Fibroblast of villous mesenchyme (primary cell): ENCODE measurements around the gene NCBP3. TPM values are rescaled to one million over a fixed set of nuclear protein-coding genes. Genes with fewer than 3 reads are reported as not detected.

Experiments
- DNase-seq: peaks from one replicate; pipeline ENCODE4 v3.0.0-alpha.2; 2010; ENCODE audit warnings: low read depth
- H3K4me3 ChIP-seq: 2 replicates; pipeline ENCODE4 v1.5.1; 2011; ENCODE audit warnings: low read depth, mild to moderate bottlenecking, low read length
- total RNA-seq: library from RNA; depleted of rRNA; stranded (reverse); fragments of >200 nt; gene quantifications from 2 replicates; pipeline ENCODE4 v1.2.3, GENCODE V29; 2012
- TF ChIP-seq, protein P1 (sequence below): IDR thresholded peaks from 2 replicates; pipeline ENCODE4 v1.5.1; 2012; ENCODE audit warnings: low read depth, mild to moderate bottlenecking, low read length; ENCODE audit not compliant: insufficient read depth

The NCBP3 gene
- total RNA-seq, 1 donor: 26.3 TPM

DNA sequence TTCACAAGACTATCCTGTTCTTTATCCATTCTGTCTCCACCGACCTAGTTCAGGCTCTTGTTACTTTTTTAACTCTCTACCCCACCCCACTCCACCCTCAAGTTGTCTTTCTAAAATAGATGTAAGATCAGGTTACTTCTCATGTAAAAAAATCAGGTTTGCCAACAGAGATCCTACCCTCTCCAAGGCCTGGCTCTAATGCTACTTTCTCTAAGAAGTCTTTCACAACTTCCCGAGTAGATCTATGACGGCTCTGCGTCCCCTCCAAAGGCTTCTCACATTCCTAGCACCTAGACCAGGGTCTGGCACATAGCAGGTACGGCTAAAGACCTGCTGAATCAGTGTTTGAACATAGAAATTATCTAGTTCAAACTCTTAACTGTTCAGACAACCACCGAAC, 30.9 kb downstream of the NCBP3 start:
- DNase-seq: no peak
- H3K4me3 ChIP-seq: no peak overlapping the region
- TF ChIP-seq, protein P1, sequence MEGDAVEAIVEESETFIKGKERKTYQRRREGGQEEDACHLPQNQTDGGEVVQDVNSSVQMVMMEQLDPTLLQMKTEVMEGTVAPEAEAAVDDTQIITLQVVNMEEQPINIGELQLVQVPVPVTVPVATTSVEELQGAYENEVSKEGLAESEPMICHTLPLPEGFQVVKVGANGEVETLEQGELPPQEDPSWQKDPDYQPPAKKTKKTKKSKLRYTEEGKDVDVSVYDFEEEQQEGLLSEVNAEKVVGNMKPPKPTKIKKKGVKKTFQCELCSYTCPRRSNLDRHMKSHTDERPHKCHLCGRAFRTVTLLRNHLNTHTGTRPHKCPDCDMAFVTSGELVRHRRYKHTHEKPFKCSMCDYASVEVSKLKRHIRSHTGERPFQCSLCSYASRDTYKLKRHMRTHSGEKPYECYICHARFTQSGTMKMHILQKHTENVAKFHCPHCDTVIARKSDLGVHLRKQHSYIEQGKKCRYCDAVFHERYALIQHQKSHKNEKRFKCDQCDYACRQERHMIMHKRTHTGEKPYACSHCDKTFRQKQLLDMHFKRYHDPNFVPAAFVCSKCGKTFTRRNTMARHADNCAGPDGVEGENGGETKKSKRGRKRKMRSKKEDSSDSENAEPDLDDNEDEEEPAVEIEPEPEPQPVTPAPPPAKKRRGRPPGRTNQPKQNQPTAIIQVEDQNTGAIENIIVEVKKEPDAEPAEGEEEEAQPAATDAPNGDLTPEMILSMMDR: no peak

- DNase-seq: no peak
- TF ChIP-seq, protein P1: no peak
- no peak overlapping the region for H3K4me3 ChIP-seq
These were observed 31.7 kb downstream of the NCBP3 start for GRCh38 chr17:3814361-3814760.

- DNase-seq: no peak
- TF ChIP-seq, protein P1: no peak
- H3K4me3 ChIP-seq: no peak overlapping the region
These were observed 32.9 kb downstream of the NCBP3 start for GRCh38 chr17:3813171-3813570.

GRCh38 chr17:3812771-3813170, 33.3 kb downstream of the NCBP3 start:
- H3K4me3 ChIP-seq: no peak overlapping the region
- TF ChIP-seq, protein P1: no peak
- no peak for DNase-seq

- no peak for DNase-seq
- H3K4me3 ChIP-seq: no peak overlapping the region
- TF ChIP-seq, protein P1: no peak
These were observed 33.8 kb downstream of the NCBP3 start for GRCh38 chr17:3812284-3812683.

DNA sequence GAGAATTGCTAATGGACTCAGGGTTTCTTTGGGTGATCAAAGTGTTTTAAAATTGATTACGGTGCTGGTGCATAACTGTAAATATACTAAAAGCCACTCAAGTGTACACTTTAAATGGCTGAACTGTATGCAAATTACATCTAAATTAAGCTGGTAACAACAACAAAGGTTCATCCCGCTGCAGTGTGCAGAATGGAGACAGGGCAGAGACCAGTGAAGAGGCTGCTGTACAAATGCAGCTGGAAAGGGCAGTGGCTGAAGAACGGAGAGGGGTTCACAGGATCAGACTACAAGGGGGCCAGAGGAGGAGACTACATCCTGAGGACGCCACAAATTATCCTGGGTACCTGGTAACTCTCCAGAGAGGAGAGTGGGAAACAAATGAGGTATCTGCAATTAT, 36.0 kb downstream of the NCBP3 start:
- no peak overlapping the region for H3K4me3 ChIP-seq
- no peak for DNase-seq
- TF ChIP-seq, protein P1: no peak

- TF ChIP-seq, protein P1: no peak
- DNase-seq: no peak
- H3K4me3 ChIP-seq: no peak overlapping the region
These were observed 36.9 kb downstream of the NCBP3 start for GRCh38 chr17:3809135-3809534.
